ENCODE measurements around the gene PLTP. TPM values are rescaled to one million over a fixed set of nuclear protein-coding genes. Genes with fewer than 3 reads are reported as not detected.

PLTP gene
- total RNA-seq, 1 experiment from 2014 or later = 0.37 TPM

DNA sequence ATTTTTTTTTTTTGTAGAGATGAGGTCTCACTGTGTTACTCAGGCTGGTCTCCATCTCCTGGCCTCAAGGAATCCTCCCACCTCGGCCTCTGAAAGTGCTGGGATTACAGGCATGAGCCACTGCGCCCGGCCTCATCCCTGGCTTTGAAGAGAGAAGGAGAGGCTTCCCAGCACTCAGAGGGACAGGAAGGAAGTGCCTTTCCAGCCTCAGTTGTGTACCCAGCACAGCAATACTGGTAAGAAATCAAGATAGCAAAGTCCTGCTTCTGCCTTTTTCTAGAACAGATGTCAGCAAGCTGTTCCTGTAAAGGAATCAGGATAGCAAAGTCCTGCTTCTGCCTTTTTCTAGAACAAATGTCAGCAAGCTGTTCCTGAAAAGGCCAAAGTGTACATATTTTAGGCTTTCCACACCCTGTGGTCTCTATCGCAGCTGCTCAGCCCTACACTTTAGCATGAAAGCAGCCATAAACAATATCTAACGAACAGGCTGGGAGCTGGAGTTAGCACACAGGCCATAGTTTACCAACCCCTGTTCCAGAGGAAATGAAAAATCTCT, 6.3 kb upstream of the PLTP start:
- H3K4me1 Mint-ChIP-seq (ENCODE audit: insufficient read depth, unreplicated experiment) = peaks cover 6% of the 10 kb centered on the region
- no peaks in the 10 kb centered on the region for H3K9me3 Mint-ChIP-seq (ENCODE audit: unreplicated experiment)
- intact Hi-C loops (cut with micrococcal nuclease) = no loop called here
- peaks cover 36% of the 10 kb centered on the region for H3K27me3 Mint-ChIP-seq (ENCODE audit: insufficient read depth, unreplicated experiment)
- no peak for DNase-seq (ENCODE audit: unreplicated experiment)
- BruUV-seq (replicated peaks) = no TSS peak
- CTCF ChIA-PET = interaction anchor here (0.6 kb wide), 1 partner anchor 27 kb away, joined by 4 read pairs; the partner anchor contains the start of gene CTSA
- POLR2A ChIA-PET = interaction anchor here (1.1 to 3.1 kb wide), 2 partner anchors 13 to 80 kb away, joined by 4 to 12 read pairs; no protein-coding TSS in a partner anchor
- TF ChIP-seq, protein P1, sequence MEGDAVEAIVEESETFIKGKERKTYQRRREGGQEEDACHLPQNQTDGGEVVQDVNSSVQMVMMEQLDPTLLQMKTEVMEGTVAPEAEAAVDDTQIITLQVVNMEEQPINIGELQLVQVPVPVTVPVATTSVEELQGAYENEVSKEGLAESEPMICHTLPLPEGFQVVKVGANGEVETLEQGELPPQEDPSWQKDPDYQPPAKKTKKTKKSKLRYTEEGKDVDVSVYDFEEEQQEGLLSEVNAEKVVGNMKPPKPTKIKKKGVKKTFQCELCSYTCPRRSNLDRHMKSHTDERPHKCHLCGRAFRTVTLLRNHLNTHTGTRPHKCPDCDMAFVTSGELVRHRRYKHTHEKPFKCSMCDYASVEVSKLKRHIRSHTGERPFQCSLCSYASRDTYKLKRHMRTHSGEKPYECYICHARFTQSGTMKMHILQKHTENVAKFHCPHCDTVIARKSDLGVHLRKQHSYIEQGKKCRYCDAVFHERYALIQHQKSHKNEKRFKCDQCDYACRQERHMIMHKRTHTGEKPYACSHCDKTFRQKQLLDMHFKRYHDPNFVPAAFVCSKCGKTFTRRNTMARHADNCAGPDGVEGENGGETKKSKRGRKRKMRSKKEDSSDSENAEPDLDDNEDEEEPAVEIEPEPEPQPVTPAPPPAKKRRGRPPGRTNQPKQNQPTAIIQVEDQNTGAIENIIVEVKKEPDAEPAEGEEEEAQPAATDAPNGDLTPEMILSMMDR (IDR thresholded peaks at IDR 0.05; ENCODE audit: unreplicated experiment) = no peak
- no peaks in the 10 kb centered on the region for H3K36me3 Mint-ChIP-seq (ENCODE audit: insufficient read depth, unreplicated experiment)
- no peak overlapping the region for H3K27ac Mint-ChIP-seq (ENCODE audit: low read depth, unreplicated experiment)
- H3K4me3 Mint-ChIP-seq (ENCODE audit: unreplicated experiment) = no peak overlapping the region

GRCh38 chr20:45917790-45918141, 5.8 kb upstream of the PLTP start:
- H3K9me3 Mint-ChIP-seq (ENCODE audit: unreplicated experiment) = no peaks in the 10 kb centered on the region
- DNase-seq (ENCODE audit: unreplicated experiment) = no peak
- peaks cover 6% of the 10 kb centered on the region for H3K4me1 Mint-ChIP-seq (ENCODE audit: insufficient read depth, unreplicated experiment)
- TF ChIP-seq, protein P1 (IDR thresholded peaks at IDR 0.05; ENCODE audit: unreplicated experiment) = no peak
- POLR2A ChIA-PET = interaction anchor here (0.7 to 3.1 kb wide), 4 partner anchors 9 to 17 kb away, joined by 3 to 12 read pairs (median 4); partner anchors contain the start of gene PCIF1
- BruUV-seq (replicated peaks) = no TSS peak
- CTCF ChIA-PET = no interaction called here
- H3K27me3 Mint-ChIP-seq (ENCODE audit: insufficient read depth, unreplicated experiment) = peaks cover 36% of the 10 kb centered on the region
- H3K36me3 Mint-ChIP-seq (ENCODE audit: insufficient read depth, unreplicated experiment) = no peaks in the 10 kb centered on the region
- intact Hi-C loops (cut with micrococcal nuclease) = no loop called here
- H3K27ac Mint-ChIP-seq (ENCODE audit: low read depth, unreplicated experiment) = no peak overlapping the region
- H3K4me3 Mint-ChIP-seq (ENCODE audit: unreplicated experiment) = no peak overlapping the region

- intact Hi-C loops (cut with micrococcal nuclease) = no loop called here
- H3K4me3 Mint-ChIP-seq (ENCODE audit: unreplicated experiment) = no peak overlapping the region
- TF ChIP-seq, protein P1 (IDR thresholded peaks at IDR 0.05; ENCODE audit: unreplicated experiment) = no peak
- H3K9me3 Mint-ChIP-seq (ENCODE audit: unreplicated experiment) = no peaks in the 10 kb centered on the region
- ChIA-PET CTCF (no interaction called here), POLR2A (no interaction called here)
- BruUV-seq (replicated peaks) = no TSS peak
- DNase-seq (ENCODE audit: unreplicated experiment) = no peak
- peaks cover 6% of the 10 kb centered on the region for H3K4me1 Mint-ChIP-seq (ENCODE audit: insufficient read depth, unreplicated experiment)
- H3K27ac Mint-ChIP-seq (ENCODE audit: low read depth, unreplicated experiment) = no peak overlapping the region
- no peaks in the 10 kb centered on the region for H3K36me3 Mint-ChIP-seq (ENCODE audit: insufficient read depth, unreplicated experiment)
- peaks cover 16% of the 10 kb centered on the region for H3K27me3 Mint-ChIP-seq (ENCODE audit: insufficient read depth, unreplicated experiment)
These were observed 1.2 kb upstream of the PLTP start for GRCh38 chr20:45913116-45913515.

GRCh38 chr20:45912344-45912682, 358 bp upstream of the PLTP start:
- CTCF ChIA-PET = no interaction called here
- BruUV-seq (replicated peaks) = no TSS peak
- Mint-ChIP-seq H3K4me1 (ENCODE audit: insufficient read depth, unreplicated experiment) (peaks cover 6% of the 10 kb centered on the region), H3K4me3 (ENCODE audit: unreplicated experiment) (no peak overlapping the region), H3K36me3 (ENCODE audit: insufficient read depth, unreplicated experiment) (no peaks in the 10 kb centered on the region), H3K27ac (ENCODE audit: low read depth, unreplicated experiment) (no peak overlapping the region), H3K9me3 (ENCODE audit: unreplicated experiment) (no peaks in the 10 kb centered on the region), H3K27me3 (ENCODE audit: insufficient read depth, unreplicated experiment) (peaks cover 16% of the 10 kb centered on the region)
- POLR2A ChIA-PET = no interaction called here
- DNase-seq (ENCODE audit: unreplicated experiment) = no peak
- TF ChIP-seq, protein P1 (IDR thresholded peaks at IDR 0.05; ENCODE audit: unreplicated experiment) = no peak
- intact Hi-C loops (cut with micrococcal nuclease) = no loop called here
